ENCODE results near the gene CCDC33. TPM values are rescaled to one million over a fixed set of nuclear protein-coding genes. Genes with fewer than 3 reads are reported as not detected.

Gene CCDC33
- total and polyA plus RNA-seq, 2 experiments from 2014 or later = 2.6 to 2.8 TPM

DNA sequence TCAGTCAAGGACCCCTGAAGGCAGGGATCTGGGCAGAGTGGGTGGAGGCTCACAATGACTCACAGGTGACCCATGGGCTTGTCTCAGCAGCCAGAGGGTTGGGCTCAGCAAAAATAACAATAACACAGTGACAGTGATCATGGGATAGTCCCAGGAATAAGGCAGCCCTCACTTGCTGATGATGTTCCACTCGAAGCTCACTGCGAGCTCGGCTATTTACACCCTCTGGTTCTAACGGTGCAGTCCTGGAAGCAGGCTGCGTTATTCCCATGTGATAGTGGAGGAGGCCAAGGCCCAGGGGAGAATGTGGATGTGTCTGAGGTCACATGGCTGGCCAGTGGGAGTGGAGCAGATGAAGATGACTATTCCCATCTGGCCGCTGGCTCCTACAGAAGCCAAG, 16.2 kb downstream of the CCDC33 start:
- Histone ChIP-seq H3K27ac (ENCODE audit: low read depth) (no peak overlapping the region), H3K4me2 (no peak overlapping the region), H4K20me1 (replicated peaks; ENCODE audit: insufficient read depth) (no peaks in the 10 kb centered on the region), H3K36me3 (ENCODE audit: insufficient read depth) (no peaks in the 10 kb centered on the region), H2AFZ (no peak overlapping the region), H3K27me3 (ENCODE audit: insufficient read depth) (no peaks in the 10 kb centered on the region), H3K9me2 (ENCODE audit: insufficient read depth) (no peaks in the 10 kb centered on the region), H3K4me1 (ENCODE audit: insufficient read depth) (0 out of 2 replicates have a peak, but pooled peaks cover 4% of the 10 kb centered on the region), H3K4me3 (no peak overlapping the region), H3F3A (replicated peaks; ENCODE audit: low read depth) (no peaks in the 10 kb centered on the region), H3K79me2 (replicated peaks; ENCODE audit: insufficient read depth) (no peaks in the 10 kb centered on the region)
- ATAC-seq (no peak), DNase-seq (ENCODE audit: low spot score) (no peak)
- Mint-ChIP-seq H3K27ac (no peak overlapping the region), H3K9me3 (no peaks in the 10 kb centered on the region), H3K4me1 (peaks cover 11% of the 10 kb centered on the region), H3K27me3 (ENCODE audit: insufficient read depth, low read depth, poor library complexity) (peaks cover 18% of the 10 kb centered on the region), H3K36me3 (ENCODE audit: low read depth) (no peaks in the 10 kb centered on the region), H3K4me3 (no peak overlapping the region)
- TF ChIP-seq EZH2phosphoT487 (IDR thresholded peaks at IDR 0.05; ENCODE audit: unreplicated experiment) (no peak), POLR2AphosphoS5 (IDR thresholded peaks at IDR 0.05; ENCODE audit: low read depth) (no peak), STAT1 (IDR thresholded peaks at IDR 0.05; ENCODE audit: unreplicated experiment) (no peak), JUNB (IDR thresholded peaks at IDR 0.05; ENCODE audit: unreplicated experiment) (no peak), NANOG (IDR thresholded peaks at IDR 0.05; ENCODE audit: borderline replicate concordance) (no peak), EZH2 (IDR thresholded peaks at IDR 0.05; ENCODE audit: low read depth, unreplicated experiment) (no peak), ZNF331 (CRISPR knock-in tag; IDR thresholded peaks at IDR 0.05; ENCODE audit: low read depth) (no peak), ZNF114 (CRISPR knock-in tag; IDR thresholded peaks at IDR 0.05) (no peak), CREB1 (CRISPR knock-in tag; IDR thresholded peaks at IDR 0.05; ENCODE audit: low read depth) (no peak), CTCF (conservative IDR thresholded peaks at IDR 0.05; ENCODE audit: low read depth in 2 of 2) (no peak)
- TF ChIP-seq, protein P1, sequence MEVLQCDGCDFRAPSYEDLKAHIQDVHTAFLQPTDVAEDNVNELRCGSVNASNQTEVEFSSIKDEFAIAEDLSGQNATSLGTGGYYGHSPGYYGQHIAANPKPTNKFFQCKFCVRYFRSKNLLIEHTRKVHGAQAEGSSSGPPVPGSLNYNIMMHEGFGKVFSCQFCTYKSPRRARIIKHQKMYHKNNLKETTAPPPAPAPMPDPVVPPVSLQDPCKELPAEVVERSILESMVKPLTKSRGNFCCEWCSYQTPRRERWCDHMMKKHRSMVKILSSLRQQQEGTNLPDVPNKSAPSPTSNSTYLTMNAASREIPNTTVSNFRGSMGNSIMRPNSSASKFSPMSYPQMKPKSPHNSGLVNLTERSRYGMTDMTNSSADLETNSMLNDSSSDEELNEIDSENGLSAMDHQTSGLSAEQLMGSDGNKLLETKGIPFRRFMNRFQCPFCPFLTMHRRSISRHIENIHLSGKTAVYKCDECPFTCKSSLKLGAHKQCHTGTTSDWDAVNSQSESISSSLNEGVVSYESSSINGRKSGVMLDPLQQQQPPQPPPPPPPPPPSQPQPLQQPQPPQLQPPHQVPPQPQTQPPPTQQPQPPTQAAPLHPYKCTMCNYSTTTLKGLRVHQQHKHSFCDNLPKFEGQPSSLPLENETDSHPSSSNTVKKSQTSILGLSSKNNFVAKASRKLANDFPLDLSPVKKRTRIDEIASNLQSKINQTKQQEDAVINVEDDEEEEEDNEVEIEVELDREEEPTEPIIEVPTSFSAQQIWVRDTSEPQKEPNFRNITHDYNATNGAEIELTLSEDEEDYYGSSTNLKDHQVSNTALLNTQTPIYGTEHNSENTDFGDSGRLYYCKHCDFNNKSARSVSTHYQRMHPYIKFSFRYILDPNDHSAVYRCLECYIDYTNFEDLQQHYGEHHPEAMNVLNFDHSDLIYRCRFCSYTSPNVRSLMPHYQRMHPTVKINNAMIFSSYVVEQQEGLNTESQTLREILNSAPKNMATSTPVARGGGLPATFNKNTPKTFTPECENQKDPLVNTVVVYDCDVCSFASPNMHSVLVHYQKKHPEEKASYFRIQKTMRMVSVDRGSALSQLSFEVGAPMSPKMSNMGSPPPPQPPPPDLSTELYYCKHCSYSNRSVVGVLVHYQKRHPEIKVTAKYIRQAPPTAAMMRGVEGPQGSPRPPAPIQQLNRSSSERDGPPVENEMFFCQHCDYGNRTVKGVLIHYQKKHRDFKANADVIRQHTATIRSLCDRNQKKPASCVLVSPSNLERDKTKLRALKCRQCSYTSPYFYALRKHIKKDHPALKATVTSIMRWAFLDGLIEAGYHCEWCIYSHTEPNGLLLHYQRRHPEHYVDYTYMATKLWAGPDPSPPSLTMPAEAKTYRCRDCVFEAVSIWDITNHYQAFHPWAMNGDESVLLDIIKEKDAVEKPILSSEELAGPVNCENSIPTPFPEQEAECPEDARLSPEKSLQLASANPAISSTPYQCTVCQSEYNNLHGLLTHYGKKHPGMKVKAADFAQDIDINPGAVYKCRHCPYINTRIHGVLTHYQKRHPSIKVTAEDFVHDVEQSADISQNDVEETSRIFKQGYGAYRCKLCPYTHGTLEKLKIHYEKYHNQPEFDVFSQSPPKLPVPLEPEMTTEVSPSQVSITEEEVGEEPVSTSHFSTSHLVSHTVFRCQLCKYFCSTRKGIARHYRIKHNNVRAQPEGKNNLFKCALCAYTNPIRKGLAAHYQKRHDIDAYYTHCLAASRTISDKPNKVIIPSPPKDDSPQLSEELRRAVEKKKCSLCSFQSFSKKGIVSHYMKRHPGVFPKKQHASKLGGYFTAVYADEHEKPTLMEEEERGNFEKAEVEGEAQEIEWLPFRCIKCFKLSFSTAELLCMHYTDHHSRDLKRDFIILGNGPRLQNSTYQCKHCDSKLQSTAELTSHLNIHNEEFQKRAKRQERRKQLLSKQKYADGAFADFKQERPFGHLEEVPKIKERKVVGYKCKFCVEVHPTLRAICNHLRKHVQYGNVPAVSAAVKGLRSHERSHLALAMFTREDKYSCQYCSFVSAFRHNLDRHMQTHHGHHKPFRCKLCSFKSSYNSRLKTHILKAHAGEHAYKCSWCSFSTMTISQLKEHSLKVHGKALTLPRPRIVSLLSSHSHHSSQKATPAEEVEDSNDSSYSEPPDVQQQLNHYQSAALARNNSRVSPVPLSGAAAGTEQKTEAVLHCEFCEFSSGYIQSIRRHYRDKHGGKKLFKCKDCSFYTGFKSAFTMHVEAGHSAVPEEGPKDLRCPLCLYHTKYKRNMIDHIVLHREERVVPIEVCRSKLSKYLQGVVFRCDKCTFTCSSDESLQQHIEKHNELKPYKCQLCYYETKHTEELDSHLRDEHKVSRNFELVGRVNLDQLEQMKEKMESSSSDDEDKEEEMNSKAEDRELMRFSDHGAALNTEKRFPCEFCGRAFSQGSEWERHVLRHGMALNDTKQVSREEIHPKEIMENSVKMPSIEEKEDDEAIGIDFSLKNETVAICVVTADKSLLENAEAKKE (CRISPR knock-in tag; IDR thresholded peaks at IDR 0.05) = no peak
- TF ChIP-seq, protein P2, sequence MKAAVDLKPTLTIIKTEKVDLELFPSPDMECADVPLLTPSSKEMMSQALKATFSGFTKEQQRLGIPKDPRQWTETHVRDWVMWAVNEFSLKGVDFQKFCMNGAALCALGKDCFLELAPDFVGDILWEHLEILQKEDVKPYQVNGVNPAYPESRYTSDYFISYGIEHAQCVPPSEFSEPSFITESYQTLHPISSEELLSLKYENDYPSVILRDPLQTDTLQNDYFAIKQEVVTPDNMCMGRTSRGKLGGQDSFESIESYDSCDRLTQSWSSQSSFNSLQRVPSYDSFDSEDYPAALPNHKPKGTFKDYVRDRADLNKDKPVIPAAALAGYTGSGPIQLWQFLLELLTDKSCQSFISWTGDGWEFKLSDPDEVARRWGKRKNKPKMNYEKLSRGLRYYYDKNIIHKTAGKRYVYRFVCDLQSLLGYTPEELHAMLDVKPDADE (IDR thresholded peaks at IDR 0.05) = no peak
- TF ChIP-seq, protein P3, sequence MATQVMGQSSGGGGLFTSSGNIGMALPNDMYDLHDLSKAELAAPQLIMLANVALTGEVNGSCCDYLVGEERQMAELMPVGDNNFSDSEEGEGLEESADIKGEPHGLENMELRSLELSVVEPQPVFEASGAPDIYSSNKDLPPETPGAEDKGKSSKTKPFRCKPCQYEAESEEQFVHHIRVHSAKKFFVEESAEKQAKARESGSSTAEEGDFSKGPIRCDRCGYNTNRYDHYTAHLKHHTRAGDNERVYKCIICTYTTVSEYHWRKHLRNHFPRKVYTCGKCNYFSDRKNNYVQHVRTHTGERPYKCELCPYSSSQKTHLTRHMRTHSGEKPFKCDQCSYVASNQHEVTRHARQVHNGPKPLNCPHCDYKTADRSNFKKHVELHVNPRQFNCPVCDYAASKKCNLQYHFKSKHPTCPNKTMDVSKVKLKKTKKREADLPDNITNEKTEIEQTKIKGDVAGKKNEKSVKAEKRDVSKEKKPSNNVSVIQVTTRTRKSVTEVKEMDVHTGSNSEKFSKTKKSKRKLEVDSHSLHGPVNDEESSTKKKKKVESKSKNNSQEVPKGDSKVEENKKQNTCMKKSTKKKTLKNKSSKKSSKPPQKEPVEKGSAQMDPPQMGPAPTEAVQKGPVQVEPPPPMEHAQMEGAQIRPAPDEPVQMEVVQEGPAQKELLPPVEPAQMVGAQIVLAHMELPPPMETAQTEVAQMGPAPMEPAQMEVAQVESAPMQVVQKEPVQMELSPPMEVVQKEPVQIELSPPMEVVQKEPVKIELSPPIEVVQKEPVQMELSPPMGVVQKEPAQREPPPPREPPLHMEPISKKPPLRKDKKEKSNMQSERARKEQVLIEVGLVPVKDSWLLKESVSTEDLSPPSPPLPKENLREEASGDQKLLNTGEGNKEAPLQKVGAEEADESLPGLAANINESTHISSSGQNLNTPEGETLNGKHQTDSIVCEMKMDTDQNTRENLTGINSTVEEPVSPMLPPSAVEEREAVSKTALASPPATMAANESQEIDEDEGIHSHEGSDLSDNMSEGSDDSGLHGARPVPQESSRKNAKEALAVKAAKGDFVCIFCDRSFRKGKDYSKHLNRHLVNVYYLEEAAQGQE (IDR thresholded peaks at IDR 0.05; ENCODE audit: unreplicated experiment) = no peak

Data from GM23338 (cell line).